HG03139 (cell line): Measurements from ENCODE around the gene FGF14.

ENCODE experiments used
- ATAC-seq: cut with Tn5 transposase; IDR thresholded peaks from one replicate; pipeline ENCODE4 v1.9.1; 2021; ENCODE audit not compliant: unreplicated experiment

The FGF14 gene

DNA sequence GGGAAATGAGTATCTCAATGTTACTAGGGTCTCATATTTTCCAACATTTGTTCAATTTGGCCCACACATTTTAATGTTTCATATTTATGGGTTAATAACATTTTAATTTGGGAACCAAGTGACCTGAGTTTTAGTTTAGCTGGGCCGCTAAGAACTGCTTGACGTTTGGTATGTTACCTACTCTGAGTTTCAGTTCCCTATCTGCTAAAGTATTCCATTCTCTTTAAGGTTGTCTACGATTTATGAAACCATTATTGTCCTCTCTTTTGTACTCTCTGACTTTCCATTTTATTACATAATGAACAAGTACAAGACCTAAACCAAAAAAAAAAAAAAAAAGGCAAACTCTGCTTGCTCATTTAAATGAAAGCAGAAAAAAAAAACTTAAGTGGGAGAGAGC lies 89.9 kb downstream of the FGF14 start:
- no peak for ATAC-seq

DNA sequence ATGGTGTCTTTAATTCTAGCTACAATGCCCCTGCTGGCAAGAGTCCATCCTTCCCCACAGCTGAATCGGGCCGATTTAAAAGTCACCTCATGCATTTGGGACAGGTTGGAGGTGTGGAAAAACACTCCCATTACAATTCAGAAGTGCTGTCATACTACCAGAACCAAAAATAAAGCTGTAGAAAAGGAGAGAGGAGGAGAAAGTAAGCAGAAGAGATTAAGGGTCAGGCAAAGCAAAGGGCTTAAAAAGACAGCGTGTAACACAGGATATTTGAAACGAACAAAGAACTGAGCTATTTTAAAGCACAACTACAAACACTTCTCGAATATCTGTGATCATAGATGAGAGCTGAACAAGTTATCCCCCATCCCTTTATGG lies 90.4 kb downstream of the FGF14 start:
- ATAC-seq: no peak

DNA sequence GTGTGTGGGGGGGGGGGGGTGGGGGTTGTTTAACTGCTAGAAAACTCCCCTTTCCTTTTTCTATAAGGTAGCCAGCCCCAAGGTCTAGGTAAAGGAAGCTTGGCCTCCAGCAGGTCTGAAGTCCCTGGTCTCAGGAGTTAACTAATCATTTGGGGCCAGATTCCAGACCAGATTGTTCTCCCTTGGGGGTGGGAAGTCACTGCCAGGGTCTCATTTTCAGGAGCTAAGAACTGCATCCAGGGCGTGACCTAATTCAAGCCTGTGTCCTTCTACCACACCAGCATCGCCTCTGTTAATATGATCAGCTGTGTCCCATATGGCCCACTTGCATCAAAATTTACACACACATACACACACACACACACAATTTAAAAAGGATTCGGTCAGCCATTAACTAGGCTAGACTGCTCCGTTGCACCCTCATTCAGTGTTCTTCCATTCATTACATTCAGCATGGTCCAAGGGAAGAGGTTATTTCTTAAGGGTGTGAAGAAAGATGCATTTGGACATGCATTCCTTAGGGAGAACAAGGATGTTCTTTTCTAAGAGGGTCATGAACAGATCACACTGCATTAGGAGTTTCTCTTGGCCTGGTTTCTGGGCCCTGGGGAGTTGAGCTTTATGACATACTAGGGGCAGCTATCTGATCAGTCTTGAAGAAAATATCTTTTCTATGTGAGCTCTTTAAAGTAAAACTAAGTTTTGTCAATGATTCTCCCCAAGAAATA lies 91.0 kb downstream of the FGF14 start:
- no peak for ATAC-seq

- no peak for ATAC-seq
Observed at GRCh38 chr13:102309110-102309509, 92.7 kb downstream of the FGF14 start.

GRCh38 chr13:102302534-102302933 lies 99.3 kb downstream of the FGF14 start:
- no peak for ATAC-seq

DNA sequence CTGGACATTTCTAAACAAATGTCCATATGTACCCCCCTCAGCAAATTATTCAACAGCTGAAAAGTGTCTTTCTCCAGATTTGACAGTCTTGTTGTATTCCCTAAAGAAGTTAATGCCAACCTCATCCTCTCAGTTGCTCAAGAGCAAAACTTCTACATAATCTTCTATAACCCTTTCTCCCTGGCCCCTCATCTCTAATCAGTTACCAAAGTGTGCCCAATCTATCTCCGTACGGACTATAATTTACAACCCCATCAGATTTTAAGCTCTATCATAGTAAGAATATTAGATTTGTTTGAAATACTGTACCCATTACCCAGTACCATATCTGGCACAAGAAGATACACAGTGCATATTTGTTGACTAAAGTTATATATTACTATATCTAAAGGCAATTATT lies 101.5 kb downstream of the FGF14 start:
- no peak for ATAC-seq

- ATAC-seq: no peak
Observed at GRCh38 chr13:102299366-102299765, 102.5 kb downstream of the FGF14 start.

- ATAC-seq: no peak
Observed at GRCh38 chr13:102298051-102298450, 103.8 kb downstream of the FGF14 start.

DNA sequence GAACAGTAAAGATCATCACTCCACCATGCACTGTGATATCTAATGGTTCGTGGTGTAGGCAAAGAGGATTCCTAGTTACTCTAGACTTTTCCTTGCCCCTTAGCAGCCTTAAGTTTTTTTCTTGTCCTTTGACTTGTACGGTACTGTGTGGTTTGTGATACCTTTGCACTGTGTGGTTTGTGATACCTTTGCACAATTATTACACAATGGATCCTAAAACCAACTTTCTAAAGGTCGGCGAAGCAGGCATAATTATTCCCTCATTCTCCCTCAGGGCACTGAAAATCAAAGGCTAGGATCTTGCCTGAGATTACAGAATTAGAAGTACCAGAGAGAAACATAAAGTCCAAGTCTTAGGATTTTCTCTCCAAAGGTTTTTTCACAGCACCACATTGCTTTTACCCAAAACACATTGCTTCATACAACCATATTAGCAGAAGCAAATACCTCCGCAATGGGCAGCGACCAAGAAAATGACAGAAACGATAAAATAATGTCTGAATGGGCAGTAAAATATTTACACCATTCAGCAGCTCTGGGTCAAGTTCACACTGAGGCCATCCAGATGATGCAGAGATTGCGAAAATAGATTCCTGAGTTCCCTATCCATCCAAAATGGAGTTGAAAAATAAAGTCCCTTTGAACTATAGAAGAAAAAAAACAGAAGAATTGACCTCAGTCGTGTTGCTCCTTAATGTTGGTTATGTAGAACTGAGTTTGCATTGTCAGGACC lies 106.4 kb downstream of the FGF14 start:
- ATAC-seq: no peak

DNA sequence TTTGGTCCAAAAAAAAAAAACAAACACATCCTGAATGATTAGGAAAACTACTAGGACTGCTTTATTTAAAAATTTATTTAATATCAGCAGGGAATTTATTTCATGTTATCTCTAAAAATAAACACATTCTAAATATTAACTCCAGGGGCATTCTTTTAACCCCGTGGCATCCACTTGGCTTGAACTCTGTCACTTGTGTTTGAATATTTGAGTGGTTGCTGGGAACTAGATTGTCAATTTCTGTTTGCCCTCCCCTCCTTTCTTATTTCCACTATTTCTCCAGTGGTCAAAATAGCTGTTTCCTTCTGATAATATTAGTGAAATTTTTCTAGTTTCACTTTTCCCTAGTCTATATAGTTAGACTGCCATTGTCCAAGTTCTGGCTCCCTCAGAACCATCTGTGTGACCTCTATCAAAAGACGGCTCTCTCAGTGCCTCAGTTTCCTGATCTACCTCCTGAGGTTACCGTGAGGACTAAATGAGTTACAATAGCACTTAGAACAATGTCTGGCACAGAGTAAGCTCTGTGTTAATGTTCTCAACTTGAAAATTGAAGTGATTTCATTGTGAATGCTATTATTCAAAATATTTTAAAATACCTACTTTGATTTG lies 107.3 kb downstream of the FGF14 start:
- ATAC-seq: no peak

DNA sequence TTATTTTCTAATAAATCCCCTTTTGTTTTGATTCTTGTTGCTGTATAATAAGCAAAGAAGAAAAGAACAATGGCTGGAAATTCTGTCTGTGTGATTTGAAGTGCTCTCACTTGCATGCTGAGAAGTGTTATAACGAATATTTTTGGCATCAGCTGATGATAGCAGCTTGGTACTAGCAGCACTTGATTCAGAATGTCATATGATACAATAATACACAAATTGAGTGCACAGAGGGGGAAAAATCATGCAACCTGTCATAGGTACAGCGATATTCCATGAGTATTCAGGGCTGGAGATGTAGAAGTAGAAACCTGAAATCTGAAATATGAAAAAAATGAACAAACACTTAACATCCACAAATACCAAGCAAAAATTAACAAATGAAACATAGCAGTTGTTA lies 108.1 kb downstream of the FGF14 start:
- no peak for ATAC-seq

DNA sequence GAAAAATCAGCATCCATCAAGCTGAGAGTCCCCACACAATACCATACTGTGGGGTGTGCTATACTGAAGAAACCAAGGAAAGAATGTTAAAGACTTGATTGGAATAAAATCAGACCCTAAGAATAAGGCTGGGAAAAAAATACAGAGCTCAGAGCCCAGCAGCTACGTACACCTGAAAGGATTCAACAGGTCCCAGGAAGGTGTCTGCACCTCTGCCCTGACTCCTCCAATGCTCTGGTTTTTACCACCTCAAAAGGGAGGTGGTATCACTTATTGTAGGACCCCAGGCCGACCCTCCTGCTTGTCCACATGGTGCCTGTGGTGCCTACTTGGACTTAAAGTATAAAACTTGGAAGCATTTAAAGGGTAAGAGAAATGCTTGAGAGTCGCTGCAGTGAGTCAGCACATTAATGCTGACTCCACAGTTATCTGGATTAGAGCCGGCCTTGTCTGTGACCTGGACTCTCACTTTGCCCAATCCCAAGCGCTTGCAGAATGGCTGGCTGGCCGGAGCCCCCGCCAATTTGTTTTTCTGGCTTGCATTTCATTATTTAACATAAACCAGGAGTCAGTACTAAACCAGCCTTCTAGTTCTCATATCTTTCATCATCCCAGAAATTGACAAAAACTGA lies 110.1 kb downstream of the FGF14 start:
- ATAC-seq: no peak

DNA sequence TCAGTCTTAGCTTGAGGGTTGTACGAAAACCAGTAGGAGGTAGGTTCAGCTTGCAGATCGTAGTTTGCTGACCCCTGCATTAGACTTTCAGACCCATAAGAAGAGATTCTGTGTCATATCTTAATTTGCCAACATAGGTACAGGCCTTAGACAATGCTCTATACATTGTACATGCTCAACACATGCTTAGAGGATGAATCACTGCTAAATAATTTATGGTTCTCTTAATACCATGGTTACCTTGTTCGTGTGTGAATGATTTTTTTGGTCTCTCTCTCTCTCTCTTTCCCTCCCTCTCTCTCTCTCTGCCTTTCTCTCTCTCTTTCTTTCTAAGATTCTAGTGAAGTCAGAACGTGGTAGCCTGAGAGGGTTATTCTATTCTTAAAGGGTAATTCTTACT lies 112.2 kb downstream of the FGF14 start:
- no peak for ATAC-seq

DNA sequence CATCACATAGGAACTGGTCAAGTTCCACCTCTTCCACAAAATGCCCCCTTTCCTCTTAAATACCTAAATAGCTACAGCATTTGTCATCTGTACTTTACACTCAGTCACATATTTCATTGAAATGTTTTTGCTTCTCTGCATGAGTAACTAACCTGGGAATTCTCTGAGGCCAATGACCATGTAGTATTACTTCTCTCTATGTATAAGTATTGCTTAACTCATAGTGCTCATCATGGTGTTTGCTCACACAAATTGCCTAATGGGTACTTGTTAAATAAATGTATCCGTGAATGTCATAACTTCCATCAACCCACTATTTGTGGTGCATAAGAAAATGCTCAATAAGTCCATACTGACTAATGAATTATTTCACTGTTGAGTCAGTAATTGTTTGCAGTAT lies 115.5 kb downstream of the FGF14 start:
- ATAC-seq: no peak

- no peak for ATAC-seq
Observed at GRCh38 chr13:102280366-102280765, 121.5 kb downstream of the FGF14 start.

DNA sequence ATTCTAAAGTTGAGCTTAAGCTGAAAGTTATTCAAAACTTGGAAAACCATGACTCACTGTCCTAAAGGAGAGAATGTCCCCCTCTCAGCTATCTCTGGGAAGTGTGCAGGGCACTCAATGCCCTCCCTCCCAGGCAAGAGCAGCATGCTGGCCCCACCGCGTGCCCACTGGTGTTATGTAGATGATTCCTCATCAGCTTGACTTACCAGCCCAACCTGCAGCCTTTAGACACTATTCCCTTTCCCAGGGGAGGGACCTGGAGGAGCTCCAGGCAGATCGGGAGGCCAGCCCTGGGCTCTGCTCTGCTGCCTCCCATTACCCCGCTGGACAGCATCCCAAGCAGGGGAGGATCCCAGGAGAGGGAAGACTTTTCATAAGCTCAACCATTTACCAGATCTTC lies 124.6 kb downstream of the FGF14 start:
- no peak for ATAC-seq

- no peak for ATAC-seq
Observed at GRCh38 chr13:102276404-102276803, 125.4 kb downstream of the FGF14 start.

DNA sequence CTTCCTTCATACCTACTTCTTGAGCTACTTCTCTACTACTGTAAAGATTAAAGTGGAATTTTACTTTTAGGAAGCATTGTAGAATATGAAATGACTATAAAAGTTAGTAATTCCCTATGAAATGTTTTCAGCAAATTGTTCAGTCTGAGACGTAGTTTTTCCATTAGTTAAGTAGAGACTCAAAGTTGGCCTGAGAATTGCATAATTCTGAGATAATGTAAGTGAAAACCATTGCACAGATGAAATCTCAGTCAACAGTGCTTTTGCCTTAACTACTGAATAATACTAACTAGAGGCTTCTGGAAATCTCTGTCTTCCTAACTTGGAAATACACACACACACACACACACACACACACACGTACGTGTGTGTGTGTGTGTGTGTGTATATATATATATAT lies 125.9 kb downstream of the FGF14 start:
- no peak for ATAC-seq

GRCh38 chr13:102273111-102273510 lies 128.7 kb downstream of the FGF14 start:
- no peak for ATAC-seq

DNA sequence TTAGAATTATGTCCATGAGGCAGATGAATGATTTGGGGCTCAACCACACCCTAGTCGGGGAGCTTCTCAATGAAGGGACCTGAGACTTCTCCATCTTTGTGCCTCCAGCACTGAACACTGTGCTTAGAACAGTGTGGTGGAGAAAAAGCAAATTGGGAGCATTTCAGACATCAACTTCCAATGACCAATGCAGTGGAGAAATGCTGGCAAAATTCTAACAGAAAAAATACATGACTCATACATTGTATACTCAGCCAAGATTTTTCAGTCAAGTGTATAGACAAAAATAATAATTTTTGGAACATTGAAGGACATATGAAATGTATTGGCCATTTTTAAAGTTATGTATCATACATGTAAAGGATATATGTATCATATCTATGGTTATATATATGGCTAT lies 134.7 kb downstream of the FGF14 start:
- ATAC-seq: no peak

DNA sequence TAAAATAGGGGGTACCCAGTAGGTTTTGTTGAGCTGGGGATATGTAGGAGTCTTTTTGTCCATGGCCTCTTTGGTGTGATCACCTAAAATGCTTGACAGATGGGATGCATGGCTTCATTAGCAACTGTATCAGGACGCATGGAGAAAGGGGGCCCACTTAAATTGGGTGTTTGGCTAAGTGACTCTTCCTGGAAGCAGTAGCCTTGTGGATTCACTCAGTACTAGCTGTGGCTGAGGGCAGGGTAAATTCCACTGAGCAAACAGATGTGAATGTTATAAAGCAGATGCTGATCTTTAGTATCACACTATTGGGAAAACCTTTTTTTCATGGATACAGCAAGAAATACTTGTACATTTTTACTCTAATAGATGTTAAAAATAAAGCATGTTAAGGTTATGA lies 140.0 kb downstream of the FGF14 start:
- ATAC-seq: no peak

DNA sequence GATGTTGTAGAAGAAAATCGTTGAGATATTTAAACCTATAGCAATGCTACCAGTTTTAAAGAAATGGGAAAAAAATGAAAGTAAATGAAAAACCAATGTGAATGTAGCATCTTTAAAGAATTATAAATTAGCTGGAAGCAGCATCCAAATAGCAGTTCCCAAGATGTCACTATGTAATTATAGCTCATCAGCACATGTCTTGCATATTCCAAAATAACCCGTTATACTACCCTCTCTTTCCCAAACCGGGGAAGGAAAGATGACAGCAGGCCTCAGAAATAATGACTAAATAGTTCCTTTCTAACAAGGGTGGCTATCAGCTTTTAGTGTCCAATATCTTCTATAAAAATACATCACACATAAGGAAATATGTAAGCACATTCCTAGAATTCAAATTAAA lies 140.5 kb downstream of the FGF14 start:
- ATAC-seq: no peak
